H9 (cell line): Measurements from ENCODE around the gene CFAP107. TPM values are rescaled to one million over a fixed set of nuclear protein-coding genes. Genes with fewer than 3 reads are reported as not detected.

Experiments used
- DNase-seq: peaks from one replicate; pipeline ENCODE4 v3.0.0-alpha.2; 2017
- H2AFZ ChIP-seq: one replicate; pipeline ENCODE4 v1.6.1; 2013; ENCODE audit warnings: mild to moderate bottlenecking, low read length, control low read depth, moderate library complexity
- H2AK5ac ChIP-seq: 2 replicates; pipeline ENCODE4 v1.6.1; 2013; ENCODE audit warnings: low read length, control low read depth, mixed read lengths; ENCODE audit not compliant: insufficient read length
- H2BK120ac ChIP-seq: one replicate; pipeline ENCODE4 v1.6.1; 2013; ENCODE audit warnings: low read depth, mild to moderate bottlenecking, low read length, control low read depth, inconsistent platforms; ENCODE audit not compliant: poor library complexity, severe bottlenecking
- H2BK12ac ChIP-seq: 2 replicates; pipeline ENCODE4 v1.6.1; 2013; ENCODE audit warnings: low read length, control low read depth, mixed read lengths, low read depth; ENCODE audit not compliant: insufficient read length
- H2BK15ac ChIP-seq: 2 replicates; pipeline ENCODE4 v1.6.1; 2013; ENCODE audit warnings: low read depth, low read length, control low read depth
- H2BK20ac ChIP-seq: one replicate; pipeline ENCODE4 v1.6.1; 2013; ENCODE audit warnings: low read depth, mild to moderate bottlenecking, low read length, control low read depth, inconsistent platforms; ENCODE audit not compliant: poor library complexity, severe bottlenecking
- H2BK5ac ChIP-seq: 2 replicates; pipeline ENCODE4 v1.6.1; 2013; ENCODE audit warnings: low read length, control low read depth, mixed read lengths; ENCODE audit not compliant: insufficient read length
- H3K14ac ChIP-seq: 2 replicates; pipeline ENCODE4 v1.6.1; 2013; ENCODE audit warnings: low read length, control low read depth; ENCODE audit not compliant: insufficient read depth
- H3K18ac ChIP-seq: 2 replicates; pipeline ENCODE4 v1.6.1; 2013; ENCODE audit warnings: low read depth, mild to moderate bottlenecking, mixed read lengths, low read length, control low read depth; ENCODE audit not compliant: insufficient read length
- H3K23ac ChIP-seq: 2 replicates; pipeline ENCODE4 v1.6.1; 2013; ENCODE audit warnings: low read length, control low read depth, mixed read lengths, low read depth; ENCODE audit not compliant: insufficient read length
- H3K23me2 ChIP-seq: 2 replicates; pipeline ENCODE4 v1.6.1; 2013; ENCODE audit warnings: low read depth, mild to moderate bottlenecking, mixed read lengths, low read length, control low read depth; ENCODE audit not compliant: insufficient read length, poor library complexity, severe bottlenecking
- H3K27ac ChIP-seq: 2 replicates; pipeline ENCODE4 v1.5.1; 2013; ENCODE audit warnings: low read length, control low read depth, mixed read lengths, low read depth; ENCODE audit not compliant: insufficient read length
- H3K27me3 ChIP-seq: 2 replicates; pipeline ENCODE4 v1.6.1; 2013; ENCODE audit warnings: low read length, control low read depth, inconsistent platforms; ENCODE audit not compliant: insufficient read depth
- H3K4ac ChIP-seq: 2 replicates; pipeline ENCODE4 v1.6.1; 2013; ENCODE audit warnings: low read depth, mild to moderate bottlenecking, control low read depth, inconsistent platforms, low read length, moderate library complexity
- H3K4me1 ChIP-seq: 2 replicates; pipeline ENCODE4 v1.6.1; 2013; ENCODE audit warnings: low read length, control low read depth, inconsistent platforms; ENCODE audit not compliant: insufficient read depth
- H3K4me2 ChIP-seq: 2 replicates; pipeline ENCODE4 v1.6.1; 2013; ENCODE audit warnings: low read length, control low read depth, mixed read lengths; ENCODE audit not compliant: insufficient read length, insufficient read depth
- H3K56ac ChIP-seq: 2 replicates; pipeline ENCODE4 v1.6.1; 2013; ENCODE audit warnings: low read depth, mild to moderate bottlenecking, mixed read lengths, low read length, control low read depth; ENCODE audit not compliant: insufficient read length
- H3K79me1 ChIP-seq: 2 replicates; pipeline ENCODE4 v1.6.1; 2013; ENCODE audit warnings: low read depth, mild to moderate bottlenecking, moderate library complexity, low read length, control low read depth, inconsistent platforms; ENCODE audit not compliant: insufficient read depth, poor library complexity, severe bottlenecking
- H3K79me2 ChIP-seq: 2 replicates; pipeline ENCODE4 v1.6.1; 2013; ENCODE audit warnings: low read length, control low read depth, inconsistent platforms; ENCODE audit not compliant: insufficient read depth
- H3K9ac ChIP-seq: 2 replicates; pipeline ENCODE4 v1.6.1; 2013; ENCODE audit warnings: low read length, control low read depth, mixed read lengths; ENCODE audit not compliant: insufficient read length; ENCODE audit errors: extremely low read depth
- H3K9me3 ChIP-seq: one replicate; pipeline ENCODE4 v1.6.1; 2013; ENCODE audit warnings: low read depth, low read length, inconsistent platforms; ENCODE audit not compliant: control insufficient read depth
- H3T11ph ChIP-seq: one replicate; pipeline ENCODE4 v1.6.1; 2013; ENCODE audit warnings: mild to moderate bottlenecking, low read length, control low read depth, inconsistent platforms
- H4K20me1 ChIP-seq: one replicate; pipeline ENCODE4 v1.6.1; 2013; ENCODE audit not compliant: control insufficient read depth, insufficient read length, insufficient read depth
- H4K5ac ChIP-seq: 2 replicates; pipeline ENCODE4 v1.6.1; 2013; ENCODE audit warnings: low read depth, mild to moderate bottlenecking, mixed read lengths, low read length, control low read depth; ENCODE audit not compliant: insufficient read length
- H4K8ac ChIP-seq: replicated peaks from 2 replicates; pipeline ENCODE4 v1.6.1; 2013; ENCODE audit warnings: low read length, control low read depth, mixed read lengths, low read depth; ENCODE audit not compliant: insufficient read length
- H4K91ac ChIP-seq: 2 replicates; pipeline ENCODE4 v1.6.1; 2013; ENCODE audit warnings: low read depth, mild to moderate bottlenecking, moderate library complexity, mixed read lengths, low read length, control low read depth; ENCODE audit not compliant: insufficient read length
- H3K27ac Mint-ChIP-seq, 3 experiments: 2 replicates in 2 of 3; 3 replicates in 1 of 3; pipeline ENCODE4 v1.8.0; 2020 to 2021; ENCODE audit warnings: mixed read lengths in 3 of 3, mild to moderate bottlenecking in 1 of 3, moderate library complexity in 1 of 3
- H3K27me3 Mint-ChIP-seq: 2 replicates; pipeline ENCODE4 v1.8.0; 2021; ENCODE audit warnings: low read depth, mild to moderate bottlenecking, moderate library complexity, mixed read lengths
- H3K36me3 Mint-ChIP-seq, 3 experiments: 2 replicates in 2 of 3; 3 replicates in 1 of 3; pipeline ENCODE4 v1.8.0; 2020 to 2021; ENCODE audit warnings: low read depth in 3 of 3, mixed read lengths in 3 of 3; ENCODE audit not compliant: insufficient read depth in 1 of 3
- H3K4me1 Mint-ChIP-seq, 2 experiments: 2 replicates each; pipeline ENCODE4 v1.8.0; 2020; ENCODE audit warnings: mixed read lengths in 2 of 2
- H3K4me3 Mint-ChIP-seq, 2 experiments: 2 replicates in 1 of 2; 3 replicates in 1 of 2; pipeline ENCODE4 v1.8.0; 2020 to 2021; ENCODE audit warnings: mild to moderate bottlenecking in 2 of 2, mixed read lengths in 2 of 2, moderate library complexity in 1 of 2
- H3K9me3 Mint-ChIP-seq, 2 experiments: 2 replicates in 1 of 2; 3 replicates in 1 of 2; pipeline ENCODE4 v1.8.0; 2020; ENCODE audit warnings: mild to moderate bottlenecking in 2 of 2, mixed read lengths in 2 of 2, moderate library complexity in 1 of 2
- CTCF ChIP-seq: fragments of 200-600 bp; sonication (generic); conservative IDR thresholded peaks from 3 replicates; pipeline ENCODE4 v1.8.0; 2021; ENCODE audit warnings: antibody characterized with exemption, mild to moderate bottlenecking
- WGBS: extraction: QIAGEN DNeasy Blood & Tissue Kit; methylation state at CpG from one replicate; pipeline ENCODE4 v1.1.7; 2013; ENCODE audit warnings: missing lambda C conversion rate, low lambda C conversion rate, mixed read lengths; ENCODE audit not compliant: insufficient read length; ENCODE audit errors: extremely low coverage; 5-methylcytosine and 5-hydroxymethylcytosine counted together
- total RNA-seq: library from RNA; stranded (reverse); gene quantifications from 2 replicates; pipeline ENCODE4 v1.2.1, GENCODE V29; 2021

Gene CFAP107
- total RNA-seq, 1 experiment from 2014 or later: not detected

- Histone ChIP-seq H4K5ac (no peak within 1 kb of the TSS), H3K9ac (no peak within 1 kb of the TSS), H3K23me2 (no peaks in the 10 kb centered on the region), H3T11ph (no peak within 1 kb of the TSS), H3K27ac (no peak within 1 kb of the TSS), H3K27me3 (no peaks in the 10 kb centered on the region), H2AK5ac (no peak within 1 kb of the TSS), H3K79me1 (no peaks in the 10 kb centered on the region), H4K20me1 (no peaks in the 10 kb centered on the region), H3K9me3 (no peaks in the 10 kb centered on the region), H4K91ac (no peak within 1 kb of the TSS), H2BK15ac (no peak within 1 kb of the TSS), H3K4me1 (no peaks in the 10 kb centered on the region), H2AFZ (no peak within 1 kb of the TSS), H2BK20ac (no peak within 1 kb of the TSS), H4K8ac (no peak within 1 kb of the TSS), H2BK120ac (no peak within 1 kb of the TSS), H3K4ac (no peak within 1 kb of the TSS), H3K56ac (no peak within 1 kb of the TSS), H3K14ac (no peak within 1 kb of the TSS), H3K18ac (no peak within 1 kb of the TSS), H3K79me2 (0 out of 2 replicates have a peak, but pooled peaks cover 2% of the 10 kb centered on the region), H3K4me2 (no peak within 1 kb of the TSS), H3K23ac (no peak within 1 kb of the TSS), H2BK12ac (no peak within 1 kb of the TSS), H2BK5ac (no peak within 1 kb of the TSS)
- H3K36me3 Mint-ChIP-seq: no peaks in the 10 kb centered on the region
- peaks cover 16% of the 10 kb centered on the region for H3K27me3 Mint-ChIP-seq
- H3K27ac Mint-ChIP-seq: no peak within 1 kb of the TSS
- peaks cover 0 to 4% of the 10 kb centered on the region in 2 experiments; a peak in 4 of 5 replicates for H3K9me3 Mint-ChIP-seq
- no peaks in the 10 kb centered on the region for H3K4me1 Mint-ChIP-seq
- no CpG with 5 or more reads among the region's 5 CpGs for WGBS
- no peak for TF ChIP-seq CTCF
- no peak for DNase-seq
- H3K4me3 Mint-ChIP-seq: no peak within 1 kb of the TSS
Observed at GRCh38 chr1:12773438-12773837, 27.4 kb downstream of the CFAP107 start, which contains the start of gene PRAMEF12. PRAMEF12 (plus strand) TSS chr1:12773738; CDS start chr1:12774868, 1,130 bp downstream.
